CD4-positive, alpha-beta memory T cell (primary cell): Measurements from ENCODE around the gene NIFK. TPM values are rescaled to one million over a fixed set of nuclear protein-coding genes. Genes with fewer than 3 reads are reported as not detected.

Experiments
- CTCF ChIA-PET: fragments of 350-600 bp; sonication (Branson Sonifier 250); formaldehyde crosslinking; loops from one replicate; lab custom pipeline; 2021; ENCODE audit warnings: inconsistent platforms; ENCODE audit not compliant: partially characterized antibody; lab: Charles Lee
- POLR2A ChIA-PET: fragments of 350-600 bp; sonication (Branson Sonifier 250); formaldehyde crosslinking; loops from one replicate; lab custom pipeline; 2021; ENCODE audit not compliant: partially characterized antibody; lab: Charles Lee
- DNase-seq, 5 donors: peaks; one replicate each; pipeline versions ENCODE4 v3.0.0 to v3.0.0-alpha.2; 2020 to 2022; ENCODE audit warnings: mixed read lengths in 1 of 5
- H3K27ac ChIP-seq: one replicate; pipeline ENCODE4 v1.7.0; 2013; ENCODE audit warnings: low read depth, low read length
- H3K27me3 ChIP-seq: 2 replicates; pipeline ENCODE4 v1.7.0; 2013; ENCODE audit warnings: mild to moderate bottlenecking, low read length, moderate library complexity; ENCODE audit not compliant: insufficient read depth
- H3K36me3 ChIP-seq: 2 replicates; pipeline ENCODE4 v1.7.0; 2013; ENCODE audit warnings: mild to moderate bottlenecking, low read length, moderate library complexity; ENCODE audit not compliant: insufficient read depth
- H3K4me1 ChIP-seq: 2 replicates; pipeline ENCODE4 v1.7.0; 2013; ENCODE audit warnings: mild to moderate bottlenecking, low read length, moderate library complexity; ENCODE audit not compliant: insufficient read depth
- H3K4me3 ChIP-seq, 2 donors: one replicate each; pipeline ENCODE4 v1.7.0; 2013; ENCODE audit warnings: low read length in 2 of 2, mild to moderate bottlenecking in 1 of 2
- H3K9me3 ChIP-seq, 2 donors: one replicate each; pipeline ENCODE4 v1.7.0; 2013; ENCODE audit warnings: low read length in 2 of 2, control low read depth in 1 of 2; ENCODE audit not compliant: control insufficient read depth in 1 of 2
- H3K27ac Mint-ChIP-seq, 7 donors: one replicate each; pipeline ENCODE4 v1.8.0; 2020 to 2021; ENCODE audit warnings: mixed read lengths in 7 of 7, mild to moderate bottlenecking in 6 of 7, inconsistent platforms in 3 of 7, moderate library complexity in 3 of 7
- H3K27me3 Mint-ChIP-seq, 2 donors: one replicate each; pipeline ENCODE4 v1.8.0; 2020 to 2021; ENCODE audit warnings: mixed read lengths in 2 of 2
- H3K36me3 Mint-ChIP-seq, 2 donors: one replicate each; pipeline ENCODE4 v1.8.0; 2020 to 2021; ENCODE audit warnings: mixed read lengths in 2 of 2, inconsistent platforms in 1 of 2, mild to moderate bottlenecking in 1 of 2
- H3K4me1 Mint-ChIP-seq, 4 donors: one replicate each; pipeline ENCODE4 v1.8.0; 2020 to 2021; ENCODE audit warnings: mixed read lengths in 4 of 4, mild to moderate bottlenecking in 1 of 4
- H3K4me3 Mint-ChIP-seq, 8 donors: one replicate each; pipeline ENCODE4 v1.8.0; 2020 to 2021; ENCODE audit warnings: mixed read lengths in 8 of 8, mild to moderate bottlenecking in 7 of 8, moderate library complexity in 6 of 8, inconsistent platforms in 3 of 8
- H3K9me3 Mint-ChIP-seq, 8 donors: one replicate each; pipeline ENCODE4 v1.8.0; 2020 to 2021; ENCODE audit warnings: mixed read lengths in 8 of 8, mild to moderate bottlenecking in 5 of 8, inconsistent platforms in 3 of 8, moderate library complexity in 1 of 8
- intact Hi-C: fragments of 100-400 bp; cut with micrococcal nuclease; formaldehyde crosslinking; loops from one replicate; pipeline ENCODE4 v1.15.1; 2023
- polyA plus RNA-seq, 2 donors: library from polyadenylated mRNA; unstranded; fragments of 300-500 nt; fragmentation: Illumina TruSeq; gene quantifications; one replicate each; pipeline ENCODE4 v1.2.3, GENCODE V29; 2021
- total RNA-seq, 2 experiments: library from RNA; stranded (reverse); gene quantifications; one replicate each; pipeline ENCODE4 v1.2.3, GENCODE V29; 2021

The NIFK gene
- total and polyA plus RNA-seq, 4 experiments from 2014 or later = 61.6 to 82.5 (median 63.5) TPM

GRCh38 chr2:121774235-121774634 lies 37.6 kb upstream of the NIFK start:
- no peak overlapping the region for H3K27ac ChIP-seq
- ChIA-PET POLR2A (no interaction called here), CTCF (no interaction called here)
- no peak overlapping the region for H3K4me3 Mint-ChIP-seq
- H3K27me3 Mint-ChIP-seq = no peaks in the 10 kb centered on the region
- intact Hi-C loops = no loop called here
- peaks cover 0 to 1% (median 0%) of the 10 kb centered on the region in 4 donors for H3K4me1 Mint-ChIP-seq
- no peak overlapping the region for H3K4me3 ChIP-seq
- H3K27me3 ChIP-seq = no peaks in the 10 kb centered on the region
- H3K27ac Mint-ChIP-seq = no peak overlapping the region
- peaks cover 3 to 9% of the 10 kb centered on the region in 2 donors for H3K36me3 Mint-ChIP-seq
- no peaks in the 10 kb centered on the region for H3K9me3 Mint-ChIP-seq
- no peak for DNase-seq
- no peaks in the 10 kb centered on the region for H3K36me3 ChIP-seq
- no peaks in the 10 kb centered on the region for H3K4me1 ChIP-seq
- no peaks in the 10 kb centered on the region for H3K9me3 ChIP-seq

- intact Hi-C loops = no loop called here
- H3K27me3 Mint-ChIP-seq = no peaks in the 10 kb centered on the region
- H3K9me3 Mint-ChIP-seq = no peaks in the 10 kb centered on the region
- peaks cover 0 to 1% (median under 1%) of the 10 kb centered on the region in 4 donors for H3K4me1 Mint-ChIP-seq
- DNase-seq = no peak
- H3K27ac Mint-ChIP-seq = peak overlapping the region in 4 of 7 donors; percentile 13 to 66 (median 21)
- no peak overlapping the region for H3K4me3 Mint-ChIP-seq
- Histone ChIP-seq H3K4me3 (no peak overlapping the region), H3K4me1 (no peaks in the 10 kb centered on the region), H3K27ac (no peak overlapping the region), H3K36me3 (peaks cover 13% of the 10 kb centered on the region), H3K9me3 (no peaks in the 10 kb centered on the region), H3K27me3 (no peaks in the 10 kb centered on the region)
- CTCF ChIA-PET = no interaction called here
- H3K36me3 Mint-ChIP-seq = peaks cover 14 to 26% of the 10 kb centered on the region in 2 donors
- POLR2A ChIA-PET = no interaction called here
Observed at GRCh38 chr2:121771976-121772742, 35.5 kb upstream of the NIFK start.

- H3K27me3 ChIP-seq = no peaks in the 10 kb centered on the region
- ChIA-PET CTCF (interaction anchor here (0.7 kb wide), 1 partner anchor 399 kb away, joined by 4 read pairs; no protein-coding TSS in a partner anchor), POLR2A (no interaction called here)
- Mint-ChIP-seq H3K36me3 (peaks cover 48 to 65% of the 10 kb centered on the region in 2 donors), H3K4me1 (peaks cover 0 to 2% (median under 1%) of the 10 kb centered on the region in 4 donors), H3K4me3 (no peak overlapping the region), H3K9me3 (no peaks in the 10 kb centered on the region), H3K27me3 (no peaks in the 10 kb centered on the region), H3K27ac (peak overlapping the region in 1 of 7 donors; percentile 82)
- no peak overlapping the region for H3K4me3 ChIP-seq
- H3K36me3 ChIP-seq = peaks cover 49% of the 10 kb centered on the region
- no peak overlapping the region for H3K27ac ChIP-seq
- intact Hi-C loops = no loop called here
- DNase-seq = no peak
- H3K4me1 ChIP-seq = no peaks in the 10 kb centered on the region
- H3K9me3 ChIP-seq = no peaks in the 10 kb centered on the region
Observed at GRCh38 chr2:121768143-121768755, 31.6 kb upstream of the NIFK start.

- Mint-ChIP-seq H3K27me3 (no peaks in the 10 kb centered on the region), H3K4me3 (no peak overlapping the region), H3K4me1 (peaks cover 0 to 2% (median under 1%) of the 10 kb centered on the region in 4 donors), H3K9me3 (no peaks in the 10 kb centered on the region), H3K36me3 (peaks cover 50 to 68% of the 10 kb centered on the region in 2 donors), H3K27ac (no peak overlapping the region)
- Histone ChIP-seq H3K36me3 (peaks cover 57% of the 10 kb centered on the region), H3K27me3 (no peaks in the 10 kb centered on the region), H3K4me3 (no peak overlapping the region), H3K4me1 (no peaks in the 10 kb centered on the region), H3K27ac (no peak overlapping the region), H3K9me3 (no peaks in the 10 kb centered on the region)
- ChIA-PET POLR2A (no interaction called here), CTCF (no interaction called here)
- intact Hi-C loops = no loop called here
- no peak for DNase-seq
Observed at GRCh38 chr2:121766624-121767023, 29.9 kb upstream of the NIFK start.

- Histone ChIP-seq H3K27ac (no peak overlapping the region), H3K9me3 (no peaks in the 10 kb centered on the region), H3K27me3 (no peaks in the 10 kb centered on the region), H3K4me1 (no peaks in the 10 kb centered on the region), H3K36me3 (peaks cover 67% of the 10 kb centered on the region), H3K4me3 (no peak overlapping the region)
- DNase-seq = no peak
- intact Hi-C loops = no loop called here
- Mint-ChIP-seq H3K36me3 (peaks cover 56 to 85% of the 10 kb centered on the region in 2 donors), H3K27ac (peak overlapping the region in 1 of 7 donors; percentile 47), H3K9me3 (no peaks in the 10 kb centered on the region), H3K4me1 (peaks cover 0 to 2% (median under 1%) of the 10 kb centered on the region in 4 donors), H3K4me3 (no peak overlapping the region), H3K27me3 (no peaks in the 10 kb centered on the region)
- ChIA-PET CTCF (no interaction called here), POLR2A (no interaction called here)
Observed at GRCh38 chr2:121764681-121765228, 28.1 kb upstream of the NIFK start.

- Mint-ChIP-seq H3K9me3 (peaks cover 0 to 2% (median 0%) of the 10 kb centered on the region in 8 donors), H3K27ac (peak within 1 kb of the TSS; percentile 79 to 99 (median 96)), H3K27me3 (no peaks in the 10 kb centered on the region), H3K4me3 (peak within 1 kb of the TSS; percentile 85 to 99 (median 93)), H3K4me1 (peaks cover 18 to 42% (median 26%) of the 10 kb centered on the region in 4 donors), H3K36me3 (peaks cover 0 to 33% of the 10 kb centered on the region in 2 donors)
- Histone ChIP-seq H3K9me3 (no peaks in the 10 kb centered on the region), H3K27me3 (no peaks in the 10 kb centered on the region), H3K4me3 (peak within 1 kb of the TSS; percentile 97 to 98), H3K4me1 (peaks cover 24% of the 10 kb centered on the region), H3K36me3 (peaks cover 5% of the 10 kb centered on the region), H3K27ac (peak within 1 kb of the TSS; percentile 75)
- DNase-seq = peak; percentile 96 to 98 (median 97)
- CTCF ChIA-PET = no interaction called here
- intact Hi-C loops = loop anchor here (1.0 kb wide), 3 partner anchors 18 to 225 kb away; partner anchors contain the start of genes CLASP1 and RNU4ATAC
- POLR2A ChIA-PET = interaction anchor here (0.8 to 3.0 kb wide), 4 partner anchors 18 to 225 kb away, joined by 3 to 31 read pairs (median 16); partner anchors contain the start of genes CLASP1, NIFK and RNU4ATAC
Observed at GRCh38 chr2:121755237-121756111, 18.8 kb upstream of the NIFK start, which contains the start of gene TSN. Gene TSN (plus strand): TSS chr2:121755651. CDS start chr2:121755780, 129 bp downstream.
